Iris pigment epithelial cell (primary cell): ENCODE data around the gene PPP2R2C.

Experiments used
- DNase-seq: peaks from one replicate; pipeline ENCODE4 v3.0.0-alpha.2; 2011; ENCODE audit warnings: low read depth

Gene PPP2R2C

GRCh38 chr4:6378493-6379445 is 93.6 kb downstream of the PPP2R2C start:
- no peak for DNase-seq

- DNase-seq = no peak
Measured at GRCh38 chr4:6377626-6378492, 94.6 kb downstream of the PPP2R2C start.

- DNase-seq = no peak
Measured at GRCh38 chr4:6375620-6376295, 96.7 kb downstream of the PPP2R2C start.

GRCh38 chr4:6374575-6374974 is 97.8 kb downstream of the PPP2R2C start:
- no peak for DNase-seq

- DNase-seq = no peak
Measured at GRCh38 chr4:6373541-6374410, 98.6 kb downstream of the PPP2R2C start.

- peak; percentile 51 for DNase-seq
Measured at GRCh38 chr4:6372649-6373525, 99.5 kb downstream of the PPP2R2C start.

GRCh38 chr4:6371812-6372211 is 100.6 kb downstream of the PPP2R2C start:
- no peak for DNase-seq

- no peak for DNase-seq
Measured at GRCh38 chr4:6371271-6371670, 101.1 kb downstream of the PPP2R2C start.

- no peak for DNase-seq
Measured at GRCh38 chr4:6369924-6370645, 102.3 kb downstream of the PPP2R2C start.

- DNase-seq = no peak
Measured at GRCh38 chr4:6369511-6369910, 102.9 kb downstream of the PPP2R2C start.

- DNase-seq = no peak
Measured at GRCh38 chr4:6369035-6369434, 103.4 kb downstream of the PPP2R2C start.

- no peak for DNase-seq
Measured at GRCh38 chr4:6368601-6369000, 103.8 kb downstream of the PPP2R2C start.

GRCh38 chr4:6368096-6368495 is 104.3 kb downstream of the PPP2R2C start:
- no peak for DNase-seq

GRCh38 chr4:6367371-6367851 is 105.0 kb downstream of the PPP2R2C start:
- no peak for DNase-seq

GRCh38 chr4:6366581-6366980 is 105.8 kb downstream of the PPP2R2C start:
- no peak for DNase-seq

GRCh38 chr4:6365545-6366086 is 106.8 kb downstream of the PPP2R2C start:
- no peak for DNase-seq

- no peak for DNase-seq
Measured at GRCh38 chr4:6364581-6364980, 107.8 kb downstream of the PPP2R2C start.

GRCh38 chr4:6364146-6364545 is 108.3 kb downstream of the PPP2R2C start:
- DNase-seq = no peak

- peak; percentile 29 for DNase-seq
Measured at GRCh38 chr4:6362896-6363295, 109.5 kb downstream of the PPP2R2C start.
